PC-3 (cell line): ENCODE data around the gene SLC9A8.

Source experiments
- CTCF ChIP-seq: fragments of 300-600 bp; sonication (generic); conservative IDR thresholded peaks from 2 replicates; pipeline ENCODE4 v1.5.1; 2017; ENCODE audit warnings: antibody characterized with exemption, low read depth, mild to moderate bottlenecking, low read length
- EZH2 ChIP-seq: fragments of 300-600 bp; sonication (generic); IDR thresholded peaks from one replicate; pipeline ENCODE4 v1.6.1; 2017; ENCODE audit warnings: antibody characterized with exemption, mild to moderate bottlenecking, low read length; ENCODE audit not compliant: unreplicated experiment

- TF ChIP-seq CTCF (no peak), EZH2 (no peak)
Observed at GRCh38 chr20:49889001-49889934, 76.6 kb downstream of the SLC9A8 start.
